Endothelial cell of umbilical vein (primary cell): ENCODE data around the gene PRPF19. TPM values are rescaled to one million over a fixed set of nuclear protein-coding genes. Genes with fewer than 3 reads are reported as not detected.
A peak's percentile ranks its signal among the peaks of the same experiment; 100 is the strongest.

Source experiments
- BruUV-seq: library from RNA; stranded (reverse); fragments of 400-500 nt; replicated peaks from 2 replicates; lab custom pipeline; 2021; lab: Mats Ljungman, UMichigan
- CTCF ChIA-PET: fragments of 300-600, 350-600 bp; sonication (Branson Sonifier 250); formaldehyde crosslinking; loops from one replicate; lab custom pipeline; 2021; ENCODE audit warnings: antibody characterized with exemption, inconsistent platforms; lab: Charles Lee
- POLR2A ChIA-PET: fragments of 300-600, 350-600 bp; sonication (Branson Sonifier 250); formaldehyde crosslinking; loops from one replicate; lab custom pipeline; 2021; ENCODE audit warnings: antibody characterized with exemption, inconsistent platforms; lab: Charles Lee
- DNase-seq: peaks from one replicate; pipeline ENCODE4 v3.0.0-alpha.2; 2011; ENCODE audit warnings: low read depth, low spot score
- FAIRE-seq: peaks from 2 replicates; lab custom pipeline; 2011; peaks lifted over from hg19 to GRCh38; lab: Jason Lieb, UNC
- H2AFZ ChIP-seq: 2 replicates; pipeline ENCODE4 v1.6.0; 2012; ENCODE audit warnings: low read depth, low read length, control low read depth, inconsistent platforms
- H3K27ac ChIP-seq: 2 replicates; pipeline ENCODE4 v1.5.1; 2011; ENCODE audit warnings: low read depth, mild to moderate bottlenecking, control low read depth, low read length, moderate library complexity; ENCODE audit not compliant: insufficient read depth
- H3K27me3 ChIP-seq, 2 experiments: 2 replicates each; pipeline versions ENCODE4 v1.6.0 to v1.6.1; 2011; ENCODE audit warnings: low read length in 2 of 2, mixed read lengths in 1 of 2; ENCODE audit not compliant: control insufficient read depth in 2 of 2, insufficient read depth in 2 of 2
- H3K36me3 ChIP-seq, 2 experiments: 2 replicates in 1 of 2; 3 replicates in 1 of 2; pipeline ENCODE4 v1.5.1; 2011; ENCODE audit warnings: low read length in 2 of 2, mild to moderate bottlenecking in 1 of 2, moderate library complexity in 1 of 2; ENCODE audit not compliant: control insufficient read depth in 2 of 2, insufficient read depth in 2 of 2; ENCODE audit errors: extremely low read depth in 1 of 2
- H3K4me1 ChIP-seq: 3 replicates; pipeline ENCODE4 v1.5.1; 2011; ENCODE audit warnings: mild to moderate bottlenecking, low read length; ENCODE audit not compliant: control insufficient read depth, insufficient read depth; ENCODE audit errors: extremely low read depth
- H3K4me2 ChIP-seq: 2 replicates; pipeline ENCODE4 v1.6.1; 2011; ENCODE audit warnings: low read length, control low read depth, mixed read lengths; ENCODE audit not compliant: insufficient read depth
- H3K4me3 ChIP-seq, 3 experiments: fragments of 200-600 bp in 1 of 3; sonication (generic), shearing (Covaris generic) in 1 of 3; replicated peaks in 1 of 3; 2 replicates each; pipeline ENCODE4 v1.5.1; 2011 to 2016; ENCODE audit warnings: control low read depth in 3 of 3, low read length in 3 of 3, mild to moderate bottlenecking in 2 of 3, inconsistent platforms in 1 of 3, low read depth in 1 of 3, moderate library complexity in 1 of 3; ENCODE audit not compliant: insufficient read depth in 1 of 3
- H3K79me2 ChIP-seq: 2 replicates; pipeline ENCODE4 v1.6.0; 2012; ENCODE audit warnings: low read length, inconsistent platforms; ENCODE audit not compliant: control insufficient read depth, insufficient read depth
- H3K9ac ChIP-seq: replicated peaks from 2 replicates; pipeline ENCODE3; 2011; ENCODE audit warnings: low read length, control low read depth; ENCODE audit not compliant: insufficient read depth; ENCODE audit errors: extremely low read depth
- H3K9me1 ChIP-seq: replicated peaks from 3 replicates; pipeline ENCODE4 v1.6.0; 2011; ENCODE audit warnings: mild to moderate bottlenecking, low read length; ENCODE audit not compliant: control insufficient read depth, insufficient read depth; ENCODE audit errors: extremely low read depth
- H3K9me3 ChIP-seq: replicated peaks from 2 replicates; pipeline ENCODE4 v1.5.1; 2012; ENCODE audit warnings: low read length, inconsistent platforms; ENCODE audit not compliant: control insufficient read depth, insufficient read depth
- H4K20me1 ChIP-seq: replicated peaks from 2 replicates; pipeline ENCODE3; 2011; ENCODE audit warnings: mild to moderate bottlenecking, low read length; ENCODE audit not compliant: control insufficient read depth, insufficient read depth; ENCODE audit errors: extremely low read depth
- EZH2 ChIP-seq: IDR thresholded peaks from 2 replicates; pipeline ENCODE4 v1.6.1; 2012; ENCODE audit warnings: borderline replicate concordance, low read depth, mild to moderate bottlenecking, moderate library complexity, low read length, inconsistent platforms; ENCODE audit not compliant: severe bottlenecking
- FOS ChIP-seq: IDR thresholded peaks from 2 replicates; pipeline ENCODE4 v1.6.1; 2011; ENCODE audit warnings: mild to moderate bottlenecking, low read length, moderate library complexity, borderline replicate concordance; ENCODE audit not compliant: insufficient read depth
- GATA2 ChIP-seq: IDR thresholded peaks from 2 replicates; pipeline ENCODE4 v1.7.0; 2011; ENCODE audit warnings: low read depth, mild to moderate bottlenecking, moderate library complexity, mixed read lengths, low read length; ENCODE audit not compliant: insufficient read length, insufficient read depth
- JUN ChIP-seq: IDR thresholded peaks from 2 replicates; pipeline ENCODE4 v1.6.1; 2011; ENCODE audit warnings: borderline replicate concordance, low read depth; ENCODE audit not compliant: insufficient read length, insufficient read depth
- MYC ChIP-seq: IDR thresholded peaks from one replicate; pipeline ENCODE4 v1.6.1; 2011; ENCODE audit warnings: mild to moderate bottlenecking, low read depth, low read length
- POLR2A ChIP-seq: IDR thresholded peaks from 2 replicates; pipeline ENCODE4 v1.6.1; 2012; ENCODE audit warnings: low read depth, mild to moderate bottlenecking, control low read depth, low read length
- POLR2AphosphoS5 ChIP-seq: IDR thresholded peaks from 2 replicates; pipeline ENCODE4 v1.6.1; 2012; ENCODE audit warnings: low read depth, mild to moderate bottlenecking, control low read depth, low read length, moderate library complexity; ENCODE audit not compliant: insufficient read depth
- dilution Hi-C: fragments of 300-500 bp; cut with MboI; formaldehyde crosslinking; loops from one replicate; pipeline ENCODE4 v1.15.0; 2019; ENCODE audit warnings: low sequenced_read_pairs; ENCODE audit not compliant: extremely low pct_ligation_motif_present
- intact Hi-C: fragments of 100-400 bp; cut with micrococcal nuclease; formaldehyde crosslinking; loops from one replicate; pipeline ENCODE4 v1.10.0; 2022
- polyA plus RNA-seq, 4 experiments: library from polyadenylated mRNA; depleted of rRNA in 3 of 4; stranded (reverse) in 3 of 4; unstranded in 1 of 4; fragments of >200 nt; gene quantifications; 2 replicates each; pipeline versions ENCODE4 v1.2.1 to v1.2.3, GENCODE V29; 2011 to 2012; ENCODE audit warnings: missing spikeins in 1 of 4
- total RNA-seq: library from RNA; stranded (reverse); gene quantifications from 2 replicates; pipeline ENCODE4 v1.2.3, GENCODE V29; 2021
- TF ChIP-seq, protein P1 (sequence below), 2 donors: IDR thresholded peaks; 1 replicate in 1 of 2; 2 replicates in 1 of 2; pipeline ENCODE4 v1.5.1; 2011; ENCODE audit warnings: low read length in 2 of 2, mild to moderate bottlenecking in 2 of 2, moderate library complexity in 2 of 2, control low read depth in 1 of 2, inconsistent platforms in 1 of 2, low read depth in 1 of 2; ENCODE audit not compliant: insufficient read depth in 1 of 2; ENCODE audit errors: extremely low read depth in 1 of 2
- TF ChIP-seq, protein P2 (sequence below): IDR thresholded peaks from 2 replicates; pipeline ENCODE4 v1.6.1; 2011; ENCODE audit not compliant: insufficient read depth, insufficient read length

Gene PRPF19
- total and polyA plus RNA-seq, 2 donors (not counting 3 experiments of a cell fraction or from before 2014, with no cell fraction given): 97.1 to 126 TPM

DNA sequence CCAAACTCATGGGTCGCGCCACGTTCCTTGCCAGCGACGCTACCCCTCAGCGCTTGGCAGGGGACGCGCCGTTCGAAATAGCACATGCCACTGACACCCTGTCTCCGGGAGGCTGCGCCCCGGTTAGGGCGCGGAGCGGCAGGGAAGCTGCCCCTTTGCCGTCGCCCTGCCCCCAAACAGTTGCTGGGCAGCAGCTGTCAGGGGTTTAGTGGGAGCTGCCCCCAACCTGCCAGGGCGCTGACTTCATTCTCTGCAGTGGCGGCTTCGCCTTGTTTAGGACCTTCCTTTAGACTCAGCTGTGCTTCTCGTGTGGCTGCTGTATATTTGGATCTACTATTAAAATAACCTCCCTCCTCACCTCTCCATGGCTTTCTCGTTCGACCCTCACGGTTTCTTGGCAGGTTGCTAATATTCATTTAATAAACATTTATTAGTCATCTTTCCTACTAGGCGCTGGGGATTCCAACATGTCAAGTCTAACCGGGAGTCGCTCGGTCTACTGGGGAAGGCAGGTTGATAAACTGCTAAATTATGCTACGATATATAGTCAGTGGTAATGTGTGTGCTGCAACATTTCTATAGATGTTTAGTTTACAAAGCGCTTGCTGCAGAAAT lies 8.4 kb upstream of the PRPF19 start:
- peak overlapping the region; percentile 65 for H3K27ac ChIP-seq
- dilution Hi-C loops: no loop called here
- peak overlapping the region; percentile 94 for H3K4me2 ChIP-seq
- intact Hi-C loops: loop anchor here (1.0 to 10.0 kb wide), 4 partner anchors 8 to 220 kb away; partner anchors contain the start of genes CCDC86, PRPF19 and TMEM132A
- no peaks in the 10 kb centered on the region for H4K20me1 ChIP-seq
- H3K4me1 ChIP-seq: peaks cover 44% of the 10 kb centered on the region
- peak overlapping the region; percentile 96 for H2AFZ ChIP-seq
- CTCF ChIA-PET: interaction anchor here (0.8 to 4.8 kb wide), 15 partner anchors 9 to 272 kb away, joined by 3 to 32 read pairs (median 5); partner anchors contain the start of gene TMEM132A
- TF ChIP-seq GATA2 (no peak), JUN (no peak), MYC (no peak), POLR2AphosphoS5 (no peak), EZH2 (no peak), FOS (no peak), POLR2A (no peak)
- TF ChIP-seq, protein P1, sequence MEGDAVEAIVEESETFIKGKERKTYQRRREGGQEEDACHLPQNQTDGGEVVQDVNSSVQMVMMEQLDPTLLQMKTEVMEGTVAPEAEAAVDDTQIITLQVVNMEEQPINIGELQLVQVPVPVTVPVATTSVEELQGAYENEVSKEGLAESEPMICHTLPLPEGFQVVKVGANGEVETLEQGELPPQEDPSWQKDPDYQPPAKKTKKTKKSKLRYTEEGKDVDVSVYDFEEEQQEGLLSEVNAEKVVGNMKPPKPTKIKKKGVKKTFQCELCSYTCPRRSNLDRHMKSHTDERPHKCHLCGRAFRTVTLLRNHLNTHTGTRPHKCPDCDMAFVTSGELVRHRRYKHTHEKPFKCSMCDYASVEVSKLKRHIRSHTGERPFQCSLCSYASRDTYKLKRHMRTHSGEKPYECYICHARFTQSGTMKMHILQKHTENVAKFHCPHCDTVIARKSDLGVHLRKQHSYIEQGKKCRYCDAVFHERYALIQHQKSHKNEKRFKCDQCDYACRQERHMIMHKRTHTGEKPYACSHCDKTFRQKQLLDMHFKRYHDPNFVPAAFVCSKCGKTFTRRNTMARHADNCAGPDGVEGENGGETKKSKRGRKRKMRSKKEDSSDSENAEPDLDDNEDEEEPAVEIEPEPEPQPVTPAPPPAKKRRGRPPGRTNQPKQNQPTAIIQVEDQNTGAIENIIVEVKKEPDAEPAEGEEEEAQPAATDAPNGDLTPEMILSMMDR (IDR thresholded peaks at IDR 0.05; ENCODE audit: extremely low read depth in 1 of 2, insufficient read depth in 1 of 2, low read depth in 1 of 2, low read length in 2 of 2): no peak
- TF ChIP-seq, protein P2, sequence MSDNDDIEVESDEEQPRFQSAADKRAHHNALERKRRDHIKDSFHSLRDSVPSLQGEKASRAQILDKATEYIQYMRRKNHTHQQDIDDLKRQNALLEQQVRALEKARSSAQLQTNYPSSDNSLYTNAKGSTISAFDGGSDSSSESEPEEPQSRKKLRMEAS: no peak
- DNase-seq (peak; percentile 66), FAIRE-seq (peak; percentile 18)
- H3K4me3 ChIP-seq: peak overlapping the region; percentile 43 to 79 (median 76)
- H3K9me1 ChIP-seq: no peaks in the 10 kb centered on the region
- H3K36me3 ChIP-seq: no peaks in the 10 kb centered on the region
- no TSS peak for BruUV-seq
- POLR2A ChIA-PET: interaction anchor here (1.5 kb wide), 2 partner anchors 9 to 15 kb away, joined by 4 to 5 read pairs; partner anchors contain the start of gene TMEM132A
- no peaks in the 10 kb centered on the region for H3K27me3 ChIP-seq
- peak overlapping the region; percentile 74 for H3K9ac ChIP-seq
- peaks cover 51% of the 10 kb centered on the region for H3K79me2 ChIP-seq
- no peaks in the 10 kb centered on the region for H3K9me3 ChIP-seq
